ENCODE measurements around the gene TUBB6.

- no peak for TF ChIP-seq POLR2AphosphoS5 (IDR thresholded peaks at IDR 0.05)
- no peak for TF ChIP-seq CTCF (IDR thresholded peaks at IDR 0.05; ENCODE audit: poor library complexity, severe bottlenecking)
- TF ChIP-seq EZH2 (IDR thresholded peaks at IDR 0.05; ENCODE audit: borderline replicate concordance, insufficient read depth, low read length, poor library complexity, severe bottlenecking): no peak
These were observed 5.6 kb downstream of the TUBB6 start for GRCh38 chr18:12313530-12314245.

Data from neural cell (in vitro differentiated cells).